Measurements from ENCODE around the gene HYKK. TPM values are rescaled to one million over a fixed set of nuclear protein-coding genes. Genes with fewer than 3 reads are reported as not detected.

The HYKK gene
- total and polyA plus RNA-seq, 9 of the 15 experiments (the other 6 are each of a cell fraction or from before 2014, with no cell fraction given): 1.9 to 6.1 (median 4.3) TPM

DNA sequence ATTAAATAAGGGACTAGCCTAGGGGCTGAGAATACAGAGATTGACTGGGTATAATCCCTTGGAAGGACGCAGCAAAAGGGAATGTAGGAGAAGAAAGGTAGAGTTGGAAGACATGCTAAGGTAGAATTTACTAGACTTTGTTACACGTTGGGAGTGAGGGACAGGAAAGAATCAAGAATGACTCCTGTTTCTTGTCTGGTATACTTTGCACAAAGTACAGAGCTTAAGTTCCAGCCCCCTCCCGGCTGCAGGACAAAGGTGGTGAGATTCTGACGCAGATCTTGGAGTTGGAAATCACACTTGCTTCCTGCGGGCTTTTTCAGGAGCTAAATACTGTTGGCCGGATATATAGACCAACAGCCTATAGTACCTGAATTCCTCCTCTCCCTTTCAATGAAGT, 895 bp downstream of the HYKK start (continued):
- TF ChIP-seq RFX7 (CRISPR knock-in tag; IDR thresholded peaks at IDR 0.05): no peak
- TF ChIP-seq, protein P1, sequence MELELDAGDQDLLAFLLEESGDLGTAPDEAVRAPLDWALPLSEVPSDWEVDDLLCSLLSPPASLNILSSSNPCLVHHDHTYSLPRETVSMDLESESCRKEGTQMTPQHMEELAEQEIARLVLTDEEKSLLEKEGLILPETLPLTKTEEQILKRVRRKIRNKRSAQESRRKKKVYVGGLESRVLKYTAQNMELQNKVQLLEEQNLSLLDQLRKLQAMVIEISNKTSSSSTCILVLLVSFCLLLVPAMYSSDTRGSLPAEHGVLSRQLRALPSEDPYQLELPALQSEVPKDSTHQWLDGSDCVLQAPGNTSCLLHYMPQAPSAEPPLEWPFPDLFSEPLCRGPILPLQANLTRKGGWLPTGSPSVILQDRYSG (tag; conservative IDR thresholded peaks at IDR 0.05; ENCODE audit: low read depth): no peak
- TF ChIP-seq POLR2G (IDR thresholded peaks at IDR 0.05; ENCODE audit: low read depth, low read length): no peak
- TF ChIP-seq, protein P2, sequence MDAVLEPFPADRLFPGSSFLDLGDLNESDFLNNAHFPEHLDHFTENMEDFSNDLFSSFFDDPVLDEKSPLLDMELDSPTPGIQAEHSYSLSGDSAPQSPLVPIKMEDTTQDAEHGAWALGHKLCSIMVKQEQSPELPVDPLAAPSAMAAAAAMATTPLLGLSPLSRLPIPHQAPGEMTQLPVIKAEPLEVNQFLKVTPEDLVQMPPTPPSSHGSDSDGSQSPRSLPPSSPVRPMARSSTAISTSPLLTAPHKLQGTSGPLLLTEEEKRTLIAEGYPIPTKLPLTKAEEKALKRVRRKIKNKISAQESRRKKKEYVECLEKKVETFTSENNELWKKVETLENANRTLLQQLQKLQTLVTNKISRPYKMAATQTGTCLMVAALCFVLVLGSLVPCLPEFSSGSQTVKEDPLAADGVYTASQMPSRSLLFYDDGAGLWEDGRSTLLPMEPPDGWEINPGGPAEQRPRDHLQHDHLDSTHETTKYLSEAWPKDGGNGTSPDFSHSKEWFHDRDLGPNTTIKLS (IDR thresholded peaks at IDR 0.05; ENCODE audit: borderline replicate concordance, low read depth): no peak
- TF ChIP-seq, protein P3, sequence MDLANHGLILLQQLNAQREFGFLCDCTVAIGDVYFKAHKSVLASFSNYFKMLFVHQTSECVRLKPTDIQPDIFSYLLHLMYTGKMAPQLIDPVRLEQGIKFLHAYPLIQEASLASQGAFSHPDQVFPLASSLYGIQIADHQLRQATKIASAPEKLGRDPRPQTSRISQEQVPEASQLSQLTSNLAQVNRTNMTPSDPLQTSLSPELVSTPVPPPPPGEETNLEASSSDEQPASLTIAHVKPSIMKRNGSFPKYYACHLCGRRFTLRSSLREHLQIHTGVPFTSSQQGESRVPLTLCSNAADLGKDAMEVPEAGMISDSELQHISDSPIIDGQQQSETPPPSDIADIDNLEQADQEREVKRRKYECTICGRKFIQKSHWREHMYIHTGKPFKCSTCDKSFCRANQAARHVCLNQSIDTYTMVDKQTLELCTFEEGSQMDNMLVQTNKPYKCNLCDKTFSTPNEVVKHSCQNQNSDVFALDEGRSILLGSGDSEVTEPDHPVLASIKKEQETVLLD (IDR thresholded peaks at IDR 0.05): no peak

DNA sequence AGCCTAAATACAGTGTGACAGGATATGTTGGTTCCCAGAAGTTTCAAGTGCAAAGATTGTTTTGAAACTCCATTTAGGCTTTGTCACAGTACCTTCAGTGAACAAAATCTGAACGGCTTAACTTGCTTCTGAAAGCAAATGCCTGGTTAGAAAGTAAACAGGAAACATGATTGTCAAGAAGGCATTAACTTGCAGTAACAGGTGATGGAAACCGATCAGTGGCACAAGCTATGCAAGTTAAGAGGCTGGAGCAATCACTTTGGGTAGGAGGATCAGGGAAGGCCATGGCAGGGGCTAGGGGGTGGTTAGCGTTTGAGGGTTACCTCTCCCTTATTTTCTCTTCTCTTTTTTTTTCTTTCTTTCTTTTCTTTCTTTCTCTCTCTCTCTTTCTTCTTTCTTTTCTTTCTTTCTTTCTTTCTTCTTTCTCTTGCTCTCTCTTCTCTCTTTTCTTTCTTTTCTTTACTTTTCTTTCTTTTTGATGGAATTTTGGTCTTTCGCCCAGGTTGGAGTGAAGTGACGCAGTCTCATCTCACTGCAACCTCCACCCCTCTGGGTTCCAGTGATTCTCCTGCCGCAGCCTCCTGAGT, 2.4 kb downstream of the HYKK start:
- H3K36me3 ChIP-seq (ENCODE audit: control insufficient read depth, insufficient read depth, low read length): no peaks in the 10 kb centered on the region
- CTCF ChIA-PET (ENCODE audit: low intra/inter-chr PET ratio): no interaction called here
- H4K20me1 ChIP-seq (replicated peaks; ENCODE audit: control insufficient read depth, insufficient read depth, low read length): no peaks in the 10 kb centered on the region
- H3K9me3 ChIP-seq (replicated peaks; ENCODE audit: control insufficient read depth, insufficient read depth, low read depth, low read length): no peaks in the 10 kb centered on the region
- FAIRE-seq (no peak), ATAC-seq (no peak), DNase-seq (ENCODE audit: extremely low read depth in 1 of 4, low spot score in 3 of 4) (no peak)
- POLR2A ChIA-PET: interaction anchor here (1.2 kb wide), 1 partner anchor 20 kb away, joined by 3 read pairs; no protein-coding TSS in a partner anchor
- in situ Hi-C loops (cut with MboI): no loop called here
- BruUV-seq (replicated peaks): no TSS peak
- no peaks in the 10 kb centered on the region for H3K27me3 ChIP-seq (ENCODE audit: control insufficient read depth in 2 of 2, insufficient read depth in 2 of 2, low read length in 2 of 2)
- no peak overlapping the region for H2AFZ ChIP-seq (ENCODE audit: low read depth, low read length)
- no peaks in the 10 kb centered on the region for H3K9me1 ChIP-seq (ENCODE audit: control insufficient read depth, insufficient read depth, low read length)
- H3K4me1 ChIP-seq (replicated peaks in 1 of 2; ENCODE audit: control insufficient read depth in 2 of 2, insufficient read depth in 2 of 2, low read length in 2 of 2): peaks cover 4 to 10% of the 10 kb centered on the region in 2 experiments; a peak in 4 of 5 replicates
- TF ChIP-seq, protein P4, sequence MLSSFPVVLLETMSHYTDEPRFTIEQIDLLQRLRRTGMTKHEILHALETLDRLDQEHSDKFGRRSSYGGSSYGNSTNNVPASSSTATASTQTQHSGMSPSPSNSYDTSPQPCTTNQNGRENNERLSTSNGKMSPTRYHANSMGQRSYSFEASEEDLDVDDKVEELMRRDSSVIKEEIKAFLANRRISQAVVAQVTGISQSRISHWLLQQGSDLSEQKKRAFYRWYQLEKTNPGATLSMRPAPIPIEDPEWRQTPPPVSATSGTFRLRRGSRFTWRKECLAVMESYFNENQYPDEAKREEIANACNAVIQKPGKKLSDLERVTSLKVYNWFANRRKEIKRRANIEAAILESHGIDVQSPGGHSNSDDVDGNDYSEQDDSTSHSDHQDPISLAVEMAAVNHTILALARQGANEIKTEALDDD (IDR thresholded peaks at IDR 0.05): 0 out of 2 replicates have a peak, but pooled peaks have one; percentile 14
- TF ChIP-seq, protein P5, sequence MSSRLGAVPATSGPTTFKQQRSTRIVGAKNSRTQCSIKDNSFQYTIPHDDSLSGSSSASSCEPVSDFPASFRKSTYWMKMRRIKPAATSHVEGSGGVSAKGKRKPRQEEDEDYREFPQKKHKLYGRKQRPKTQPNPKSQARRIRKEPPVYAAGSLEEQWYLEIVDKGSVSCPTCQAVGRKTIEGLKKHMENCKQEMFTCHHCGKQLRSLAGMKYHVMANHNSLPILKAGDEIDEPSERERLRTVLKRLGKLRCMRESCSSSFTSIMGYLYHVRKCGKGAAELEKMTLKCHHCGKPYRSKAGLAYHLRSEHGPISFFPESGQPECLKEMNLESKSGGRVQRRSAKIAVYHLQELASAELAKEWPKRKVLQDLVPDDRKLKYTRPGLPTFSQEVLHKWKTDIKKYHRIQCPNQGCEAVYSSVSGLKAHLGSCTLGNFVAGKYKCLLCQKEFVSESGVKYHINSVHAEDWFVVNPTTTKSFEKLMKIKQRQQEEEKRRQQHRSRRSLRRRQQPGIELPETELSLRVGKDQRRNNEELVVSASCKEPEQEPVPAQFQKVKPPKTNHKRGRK (tag; IDR thresholded peaks at IDR 0.05): peak; percentile 82
- TF ChIP-seq GATAD2B (IDR thresholded peaks at IDR 0.05; ENCODE audit: borderline replicate concordance): no peak
- TF ChIP-seq, protein P6, sequence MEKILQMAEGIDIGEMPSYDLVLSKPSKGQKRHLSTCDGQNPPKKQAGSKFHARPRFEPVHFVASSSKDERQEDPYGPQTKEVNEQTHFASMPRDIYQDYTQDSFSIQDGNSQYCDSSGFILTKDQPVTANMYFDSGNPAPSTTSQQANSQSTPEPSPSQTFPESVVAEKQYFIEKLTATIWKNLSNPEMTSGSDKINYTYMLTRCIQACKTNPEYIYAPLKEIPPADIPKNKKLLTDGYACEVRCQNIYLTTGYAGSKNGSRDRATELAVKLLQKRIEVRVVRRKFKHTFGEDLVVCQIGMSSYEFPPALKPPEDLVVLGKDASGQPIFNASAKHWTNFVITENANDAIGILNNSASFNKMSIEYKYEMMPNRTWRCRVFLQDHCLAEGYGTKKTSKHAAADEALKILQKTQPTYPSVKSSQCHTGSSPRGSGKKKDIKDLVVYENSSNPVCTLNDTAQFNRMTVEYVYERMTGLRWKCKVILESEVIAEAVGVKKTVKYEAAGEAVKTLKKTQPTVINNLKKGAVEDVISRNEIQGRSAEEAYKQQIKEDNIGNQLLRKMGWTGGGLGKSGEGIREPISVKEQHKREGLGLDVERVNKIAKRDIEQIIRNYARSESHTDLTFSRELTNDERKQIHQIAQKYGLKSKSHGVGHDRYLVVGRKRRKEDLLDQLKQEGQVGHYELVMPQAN (IDR thresholded peaks at IDR 0.05; ENCODE audit: borderline replicate concordance): 0 out of 2 replicates have a peak, but pooled peaks have one; percentile 20
- TF ChIP-seq ZNF232 (CRISPR knock-in tag; IDR thresholded peaks at IDR 0.05): no peak
- intact Hi-C loops (cut with micrococcal nuclease): loop anchor here (5.0 kb wide), 1 partner anchor 32 kb away; the partner anchor contains the start of gene PSMA4
- H3K27ac ChIP-seq (ENCODE audit: extremely low read depth, low read depth, low read length): no peak overlapping the region
- H3K4me2 ChIP-seq (ENCODE audit: insufficient read depth, low read length): no peak overlapping the region
- H3K9ac ChIP-seq (ENCODE audit: insufficient read depth in 1 of 2, low read depth in 2 of 2, low read length in 2 of 2): no peak overlapping the region
- no peak overlapping the region for H3K4me3 ChIP-seq
- H3K79me2 ChIP-seq (ENCODE audit: control insufficient read depth, insufficient read depth, low read length): no peaks in the 10 kb centered on the region
- WGBS (ENCODE audit: insufficient coverage, low coverage, missing lambda C conversion rate): 54% methylated on average over 6 of the region's 6 CpGs
